GM19238 (cell line): ENCODE data around the gene EFNA3.
A peak's percentile ranks its signal among the peaks of the same experiment; 100 is the strongest.

Experiments used
- DNase-seq: peaks from one replicate; pipeline ENCODE4 v3.0.0; 2011; ENCODE audit warnings: low spot score; ENCODE audit not compliant: insufficient read length

The EFNA3 gene

DNA sequence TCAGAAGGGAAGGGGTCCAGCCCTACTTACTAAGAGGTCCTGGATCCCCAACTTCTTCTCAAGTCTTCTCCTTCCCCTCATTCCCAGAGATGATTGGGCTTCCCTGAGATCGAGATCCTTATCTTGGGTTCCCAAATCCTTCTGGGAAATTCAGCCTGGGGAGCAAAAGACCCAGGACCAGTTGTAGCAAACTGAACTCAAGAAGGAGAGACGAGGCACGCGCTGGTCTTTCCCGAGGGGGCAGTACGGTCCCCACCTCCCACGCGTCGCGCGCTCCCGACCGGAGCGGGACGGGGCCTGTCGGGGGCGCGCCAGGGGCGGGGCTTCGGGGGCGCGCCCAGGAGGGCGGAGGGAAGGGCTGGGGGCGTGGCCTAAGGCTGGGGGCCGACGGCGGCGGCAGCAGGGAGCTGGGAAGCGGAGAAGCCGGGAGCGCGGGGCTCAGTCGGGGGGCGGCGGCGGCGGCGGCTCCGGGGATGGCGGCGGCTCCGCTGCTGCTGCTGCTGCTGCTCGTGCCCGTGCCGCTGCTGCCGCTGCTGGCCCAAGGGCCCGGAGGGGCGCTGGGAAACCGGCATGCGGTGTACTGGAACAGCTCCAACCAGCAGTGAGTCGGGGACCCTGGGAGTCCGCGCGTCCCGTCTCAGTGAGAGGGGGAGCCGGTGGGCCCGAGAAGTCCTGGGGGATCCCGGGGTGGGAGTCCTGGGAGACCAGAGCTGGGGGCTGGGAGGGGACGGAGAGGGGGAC lies at the start of gene EFNA3:
TSS of gene EFNA3 (plus strand) at position 369 of the 741 bp plus-strand sequence. CDS start at position 474, 105 bp downstream.
- peak; percentile 78 for DNase-seq

DNA sequence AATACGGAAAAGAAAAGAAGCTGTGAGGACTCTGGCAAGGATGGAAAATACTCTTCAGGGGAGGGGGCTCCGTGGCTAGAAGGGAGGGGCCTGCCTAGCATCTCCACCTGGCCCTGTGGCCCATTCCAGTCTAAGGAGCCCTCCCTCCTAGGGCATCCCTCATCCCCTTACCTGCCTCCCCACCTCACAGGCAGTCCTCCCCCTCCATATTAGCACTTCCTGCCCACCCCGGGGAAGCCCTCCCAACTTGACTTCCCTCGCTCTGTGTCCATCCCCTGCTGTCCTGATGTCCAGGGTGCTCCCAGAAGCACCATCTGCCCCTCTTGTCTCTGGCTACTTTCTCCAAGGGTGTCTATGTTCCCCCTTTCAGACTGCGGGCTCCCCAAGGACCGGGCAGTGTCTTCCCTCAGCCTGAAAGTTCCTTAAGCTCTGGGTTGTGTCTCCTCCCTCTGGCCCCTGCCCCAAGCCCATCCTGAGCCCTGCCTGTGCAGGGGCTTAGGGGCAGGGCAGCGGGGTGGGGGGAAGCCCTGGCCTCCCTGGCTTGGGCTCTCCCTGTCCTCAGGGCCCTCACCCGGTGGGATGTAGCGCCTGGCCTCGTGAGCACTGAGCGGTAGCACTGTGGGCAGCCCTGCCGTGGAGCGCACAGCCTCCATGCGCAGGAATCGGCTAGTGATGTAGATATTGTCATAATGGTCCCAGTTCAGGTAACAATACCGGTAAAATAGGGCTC lies 49.0 kb upstream of the EFNA3 start:
- DNase-seq: no peak

GRCh38 chr1:155030243-155030795 lies 48.3 kb upstream of the EFNA3 start:
- no peak for DNase-seq

DNA sequence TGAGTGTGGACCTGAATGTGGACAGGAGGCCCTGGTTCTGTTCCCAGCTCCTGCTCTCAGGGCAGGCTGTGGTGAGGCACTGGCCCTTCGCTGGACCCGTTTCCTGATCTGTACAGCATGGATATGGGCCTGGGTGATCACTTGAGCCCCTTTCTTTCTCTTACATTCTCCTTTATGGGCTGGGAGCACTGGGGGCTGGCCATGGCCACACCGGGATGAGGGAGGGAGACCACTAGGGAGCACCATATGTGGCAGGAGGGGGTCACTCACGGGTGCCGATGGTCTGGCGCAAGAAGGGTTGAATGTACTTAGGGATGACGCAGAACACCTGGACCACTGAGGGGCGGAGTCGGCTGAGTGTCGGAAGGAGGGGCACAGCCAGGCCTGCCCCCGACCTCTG lies 47.7 kb upstream of the EFNA3 start:
- DNase-seq: no peak

DNA sequence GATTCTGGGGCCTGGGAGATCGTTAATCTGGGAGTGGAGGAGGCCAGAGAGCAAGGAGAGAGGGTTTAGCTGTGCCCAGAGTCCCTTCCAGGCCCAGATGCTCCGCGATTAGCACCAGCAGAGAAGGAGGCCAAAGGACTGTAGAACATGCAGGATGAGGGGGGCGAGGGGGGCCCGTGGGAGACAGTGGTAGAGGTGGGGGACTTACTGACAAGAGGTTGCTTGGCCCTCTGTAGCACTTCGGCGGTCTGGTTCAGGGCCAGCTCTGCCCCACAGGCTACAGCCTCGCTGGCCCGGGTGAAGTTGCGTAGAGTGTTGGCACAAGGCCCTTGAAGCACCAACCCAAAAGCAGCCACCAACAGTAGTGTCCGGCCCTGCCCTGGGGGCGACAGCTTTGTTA lies 45.8 kb upstream of the EFNA3 start:
- DNase-seq: no peak

DNA sequence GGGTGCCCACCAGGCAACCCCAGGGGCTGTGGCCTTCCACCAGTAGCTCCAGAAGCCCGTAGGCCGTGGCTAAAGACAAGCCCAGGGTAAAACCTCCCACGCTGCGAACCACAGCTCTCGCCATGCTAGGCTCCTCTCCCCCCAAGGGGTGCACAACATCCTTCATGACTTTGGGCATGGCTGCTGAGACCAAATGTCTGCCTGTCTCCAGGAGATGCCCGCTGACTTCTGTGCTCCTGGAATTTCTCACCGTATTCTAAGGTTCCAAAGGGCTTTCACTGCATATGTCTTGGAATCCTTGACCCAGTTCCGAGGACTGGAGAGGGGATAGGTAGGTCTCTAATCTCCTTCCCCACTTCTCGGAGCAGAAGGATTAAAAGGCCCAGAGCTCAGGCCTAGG lies 45.1 kb upstream of the EFNA3 start, which contains the start of the genes DCST1 and DCST2:
TSS of gene DCST1 (plus strand) at position 301 of the 400 bp plus-strand sequence. CDS start 213 bp downstream, outside the sequence.
TSS of gene DCST2 (minus strand) at position 258 of the 400 bp plus-strand sequence. CDS start at position 178, 80 bp downstream.
- DNase-seq: no peak

DNA sequence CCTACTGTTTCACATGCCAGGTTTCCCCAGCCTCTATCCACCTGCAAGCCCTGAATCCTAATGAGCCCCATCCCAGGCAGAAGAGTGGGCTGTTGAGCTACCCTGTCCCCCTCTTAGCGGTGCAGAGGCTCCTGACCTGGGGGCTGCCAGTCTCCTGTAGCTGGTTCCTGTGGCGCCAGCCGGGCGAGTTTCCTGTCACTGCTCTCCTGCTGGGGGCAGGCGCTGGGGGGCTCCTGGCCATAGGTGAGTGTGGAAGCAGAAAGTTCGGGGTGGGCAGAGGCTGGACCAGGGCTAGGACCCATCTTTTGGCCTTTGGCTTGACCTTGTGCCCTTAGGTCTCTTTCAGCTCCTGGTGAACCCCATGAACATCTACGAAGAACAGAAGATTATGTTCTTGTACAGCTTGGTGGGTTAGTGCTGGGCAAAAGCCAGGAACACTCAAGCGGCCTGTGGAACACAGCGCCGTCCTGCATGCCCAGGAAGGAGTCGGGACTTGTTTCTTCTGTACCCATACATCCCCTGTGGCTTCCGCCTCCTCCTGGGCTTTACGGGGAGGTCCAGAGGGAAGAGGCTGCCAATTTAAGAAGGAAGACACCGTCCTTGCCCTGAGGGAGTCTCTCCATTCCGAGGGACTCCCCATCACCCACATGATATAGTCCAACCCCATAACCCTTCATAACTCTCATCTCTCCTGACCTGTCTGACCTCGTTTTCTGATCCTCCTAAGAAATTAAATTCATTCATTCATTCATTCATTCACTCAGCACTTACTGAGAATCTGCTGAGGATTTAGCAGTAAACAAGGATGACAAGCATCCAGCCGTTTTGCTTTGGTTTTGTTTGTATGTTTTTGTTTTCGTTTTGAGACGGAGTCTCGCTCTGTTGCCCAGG lies 44.1 kb upstream of the EFNA3 start:
- DNase-seq: no peak

DNA sequence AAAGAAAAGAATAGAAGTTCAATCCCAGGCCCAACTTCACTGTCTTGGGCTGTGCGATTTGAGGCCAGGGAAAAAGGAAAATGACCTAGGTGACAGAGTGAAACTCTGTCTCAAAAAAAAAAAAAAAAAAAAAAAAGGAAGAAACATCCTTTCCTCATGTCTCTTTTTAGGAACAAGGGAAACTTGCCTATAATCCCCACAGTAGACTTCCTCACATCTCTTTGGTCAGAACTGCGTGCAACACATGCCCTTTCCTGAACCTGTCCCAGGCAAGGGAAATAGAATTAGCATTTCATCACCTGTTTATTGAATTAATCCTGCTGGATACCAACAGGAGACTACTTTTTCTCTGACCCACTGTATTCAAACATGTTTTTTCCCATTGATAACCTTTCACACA lies 42.7 kb upstream of the EFNA3 start:
- no peak for DNase-seq

DNA sequence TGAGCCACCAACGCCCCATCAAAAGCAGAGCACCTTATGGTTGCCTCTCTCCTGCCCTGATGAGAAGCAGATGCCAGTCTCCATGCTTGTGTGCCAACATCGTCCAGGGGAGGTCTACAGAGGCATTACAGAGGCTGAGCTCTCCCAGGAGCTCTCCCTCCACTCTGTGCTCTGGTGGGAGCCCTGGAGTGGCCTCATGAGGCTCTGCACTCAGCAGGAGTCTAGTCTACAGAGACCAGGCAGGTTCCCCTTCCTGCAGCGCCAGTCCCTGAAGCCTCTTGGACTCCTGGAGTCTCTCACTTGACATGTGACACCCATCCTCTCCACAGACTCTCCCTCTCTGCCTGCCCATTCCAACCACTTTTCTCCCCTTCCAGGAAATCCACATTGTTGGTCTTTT lies 41.6 kb upstream of the EFNA3 start:
- no peak for DNase-seq

DNA sequence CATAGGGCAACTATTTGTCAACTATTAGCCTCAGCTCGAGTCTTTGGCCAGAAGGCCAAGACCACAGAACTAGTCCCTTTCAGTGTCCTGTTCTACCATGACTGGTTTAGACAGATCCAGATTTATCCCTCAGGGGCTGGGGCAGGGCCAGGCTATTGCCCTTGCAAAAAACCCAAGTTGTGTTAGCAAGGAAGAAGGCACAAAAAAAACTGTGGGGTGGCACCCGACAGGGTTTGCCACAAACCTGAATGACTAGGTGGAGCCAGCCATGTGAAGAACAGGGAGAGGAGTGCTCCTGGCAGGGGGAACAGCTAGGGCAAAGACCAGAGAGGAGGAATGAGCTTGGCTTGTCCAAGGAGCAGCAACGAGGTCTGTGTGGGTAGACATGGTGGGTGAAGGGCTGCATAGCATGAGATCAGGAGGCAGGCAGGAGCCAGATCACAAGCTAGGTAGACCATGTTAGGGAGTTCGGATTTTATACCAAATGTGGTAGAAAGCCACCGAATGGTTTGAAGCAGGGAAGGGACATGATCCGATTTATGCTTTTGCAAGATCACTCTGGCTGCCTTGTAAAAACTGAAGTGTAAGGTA lies 40.7 kb upstream of the EFNA3 start:
- DNase-seq: no peak

GRCh38 chr1:155038602-155039307 lies 39.9 kb upstream of the EFNA3 start:
- DNase-seq: no peak

- no peak for DNase-seq
Measured at GRCh38 chr1:155039308-155039669, 39.3 kb upstream of the EFNA3 start.

- no peak for DNase-seq
Measured at GRCh38 chr1:155040358-155041093, 38.1 kb upstream of the EFNA3 start.

DNA sequence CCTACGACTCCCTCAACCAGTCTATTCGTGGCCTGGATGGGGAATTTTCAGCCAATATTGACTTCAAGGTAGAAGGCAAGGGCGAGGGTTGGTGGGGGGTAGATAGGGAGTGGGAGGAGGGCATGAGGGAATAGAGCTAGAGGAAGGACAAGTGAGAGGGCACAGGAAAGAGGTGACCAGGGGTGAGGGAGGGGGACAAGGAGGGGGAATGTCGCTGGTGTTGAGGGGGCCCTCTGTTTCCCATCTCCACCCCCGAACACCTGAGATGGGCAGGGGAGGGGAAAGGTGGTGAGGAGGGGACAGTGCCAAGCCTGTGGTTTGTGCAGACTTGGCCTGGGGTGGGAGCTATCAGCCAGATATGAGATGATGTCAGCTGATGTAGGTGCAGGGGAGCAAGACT lies 35.8 kb upstream of the EFNA3 start:
- no peak for DNase-seq

DNA sequence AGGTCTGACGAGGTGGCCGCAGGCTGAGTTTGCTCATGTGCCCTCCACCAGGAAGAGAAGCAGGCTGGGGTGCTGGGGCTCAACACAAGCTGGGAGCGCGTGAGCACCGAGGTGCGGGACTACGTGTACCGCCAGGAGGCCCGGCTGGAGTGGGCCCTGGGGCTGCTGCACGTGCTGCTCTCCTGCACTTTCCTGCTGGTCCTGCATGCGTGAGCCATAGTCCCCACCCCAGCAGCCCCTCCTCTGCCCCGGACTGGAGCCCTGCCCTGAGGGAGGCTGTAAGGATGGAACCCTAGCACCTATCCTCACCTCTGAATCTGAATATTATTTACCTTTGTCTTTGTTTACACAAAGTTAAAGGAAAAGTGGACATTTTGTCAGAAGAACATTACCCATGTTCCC lies 35.3 kb upstream of the EFNA3 start:
- no peak for DNase-seq

DNA sequence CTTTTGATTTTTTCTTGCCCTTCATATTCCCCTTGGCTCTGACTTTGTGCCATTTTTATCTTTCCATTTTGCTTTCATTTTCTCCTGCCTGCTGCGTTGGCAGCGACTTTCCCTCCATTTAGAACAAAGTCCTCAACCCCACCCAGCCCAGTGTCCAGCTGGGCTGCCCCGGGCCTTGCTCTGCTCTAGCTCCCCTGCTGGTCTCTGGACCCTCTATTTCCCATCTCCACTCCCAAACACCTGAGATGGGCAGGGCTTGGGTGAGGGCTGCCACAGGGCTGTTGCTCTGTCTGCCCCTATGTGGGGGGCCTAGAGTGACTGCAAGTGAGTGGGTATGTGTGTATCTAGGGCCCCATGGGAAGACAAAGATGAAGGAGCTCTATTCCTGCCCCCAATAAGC lies 34.8 kb upstream of the EFNA3 start:
- DNase-seq: no peak

- DNase-seq: no peak
Measured at GRCh38 chr1:155044365-155044764, 34.3 kb upstream of the EFNA3 start.

- DNase-seq: no peak
Measured at GRCh38 chr1:155044812-155045657, 33.6 kb upstream of the EFNA3 start.
